EH (cell line): ENCODE measurements around the gene NSMCE1.
A peak's percentile ranks its signal among the peaks of the same experiment; 100 is the strongest.

Source experiments
- DNase-seq: peaks from one replicate; pipeline ENCODE4 v3.0.0-alpha.2; 2015; ENCODE audit warnings: low read depth

Gene NSMCE1

DNA sequence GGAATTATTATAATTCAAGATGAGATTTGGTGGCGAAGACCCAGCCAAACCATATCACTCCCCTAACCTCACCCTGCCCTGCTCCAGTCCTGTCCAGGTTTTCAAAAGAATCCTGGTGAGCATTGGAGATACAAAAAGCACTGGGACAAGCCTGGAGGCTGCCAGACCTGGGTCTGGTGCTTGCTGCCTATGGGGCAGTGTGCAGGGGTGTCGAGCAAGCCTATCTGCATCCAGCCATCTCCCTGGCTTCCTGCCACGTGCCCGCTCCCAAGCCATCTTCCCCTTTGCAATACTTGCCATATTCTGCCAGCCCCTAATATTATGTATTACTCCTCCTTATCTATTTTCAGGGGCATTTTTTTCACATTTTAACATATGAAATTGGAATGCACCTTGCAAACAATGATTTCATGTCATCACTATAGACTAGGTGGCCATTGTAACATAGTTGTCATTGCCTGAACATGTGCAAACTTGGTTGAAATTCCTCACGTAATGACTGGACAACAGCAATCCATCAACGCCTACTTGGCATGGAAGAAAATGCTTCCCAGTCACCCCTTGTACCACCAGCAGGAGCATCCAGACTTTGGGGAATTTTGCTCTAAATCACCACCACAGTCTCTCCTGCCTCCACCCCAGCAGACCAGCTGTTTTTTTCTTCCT, 73.4 kb downstream of the NSMCE1 start:
- DNase-seq = no peak

DNA sequence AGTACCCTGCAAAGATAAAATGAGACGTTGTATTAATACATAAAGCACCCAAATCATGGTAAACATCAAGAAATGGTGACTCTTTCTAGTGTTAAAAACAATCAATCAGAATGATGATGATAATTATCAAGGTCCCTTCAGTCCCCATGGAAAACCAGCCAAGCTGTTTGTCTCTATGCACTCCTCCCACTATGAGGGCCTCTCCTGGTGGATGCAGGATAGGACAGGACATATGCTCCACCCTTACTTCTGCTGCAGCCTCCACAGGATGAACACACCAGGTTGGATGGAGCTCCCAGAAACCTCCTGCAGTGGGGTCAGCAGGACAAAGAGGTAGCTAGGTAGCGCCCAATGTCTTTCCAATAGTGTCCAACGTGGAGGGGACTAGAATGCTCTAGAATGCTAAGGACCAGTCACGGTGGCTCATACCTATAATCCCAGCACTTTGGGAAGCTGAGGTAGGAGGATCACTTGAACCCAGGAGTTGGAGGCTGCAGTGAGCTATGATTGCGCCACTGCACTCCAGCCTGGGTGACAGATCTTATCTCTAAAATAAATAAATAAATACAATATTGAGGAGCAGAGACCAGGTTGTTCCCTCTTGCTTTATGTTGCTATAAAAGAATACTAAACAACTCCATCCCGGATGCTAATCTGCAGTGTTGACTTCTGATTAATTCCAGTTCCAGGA, 75.1 kb downstream of the NSMCE1 start:
- peak; percentile 11 for DNase-seq

DNA sequence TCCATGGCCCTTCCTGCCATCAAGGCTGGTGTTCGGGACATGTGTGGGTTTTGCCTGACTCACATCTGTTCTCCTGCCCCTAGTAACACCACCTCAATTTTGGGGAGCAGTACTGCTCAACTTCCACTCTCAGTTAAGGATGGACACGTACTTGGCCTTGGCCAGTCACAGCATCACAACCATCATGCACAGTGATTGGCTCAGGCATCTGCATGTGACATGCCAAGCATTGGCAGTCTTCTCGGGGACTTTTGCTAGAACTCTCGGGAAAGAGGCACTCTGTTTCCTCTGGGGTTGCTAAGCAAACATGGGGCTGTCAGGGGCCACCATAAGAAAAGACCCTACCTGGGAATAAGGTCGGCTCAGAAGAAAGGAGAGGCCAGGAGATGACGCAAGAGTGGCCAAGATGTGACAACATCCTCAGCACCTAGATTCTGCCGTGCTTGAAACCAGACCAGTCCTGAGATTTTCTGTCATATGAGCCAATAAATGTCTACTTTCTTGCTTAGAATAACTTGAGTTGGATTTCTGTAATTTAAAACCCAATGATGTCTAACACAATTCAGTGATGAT, 77.1 kb downstream of the NSMCE1 start:
- DNase-seq = no peak

DNA sequence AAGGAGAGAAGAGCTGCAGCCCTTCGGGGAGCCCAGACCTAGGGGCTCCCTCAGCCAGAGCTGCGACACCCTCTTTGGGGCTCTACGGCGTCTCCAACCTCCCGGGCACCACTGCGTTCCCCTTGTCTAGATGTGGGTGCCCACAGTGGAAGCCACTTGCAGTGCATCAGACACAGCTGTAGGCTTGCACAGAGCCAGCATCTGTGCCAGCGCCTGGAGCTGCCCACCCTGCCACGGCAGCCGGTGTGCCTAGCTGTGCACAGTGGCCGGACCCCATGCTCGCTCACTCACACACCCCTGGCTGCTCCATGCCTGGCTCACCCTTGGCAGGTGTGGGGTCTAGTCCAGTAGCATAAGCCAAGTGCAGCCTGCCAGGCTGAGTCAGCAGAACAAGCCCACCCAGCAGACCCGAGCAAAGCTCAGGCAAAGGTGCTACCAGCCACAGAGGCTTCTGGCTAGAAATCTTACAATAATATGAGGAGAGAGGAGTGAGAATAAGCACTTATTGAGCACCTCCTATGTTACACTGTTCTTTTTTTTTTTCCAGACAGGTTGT, 78.2 kb downstream of the NSMCE1 start:
- DNase-seq = no peak

DNA sequence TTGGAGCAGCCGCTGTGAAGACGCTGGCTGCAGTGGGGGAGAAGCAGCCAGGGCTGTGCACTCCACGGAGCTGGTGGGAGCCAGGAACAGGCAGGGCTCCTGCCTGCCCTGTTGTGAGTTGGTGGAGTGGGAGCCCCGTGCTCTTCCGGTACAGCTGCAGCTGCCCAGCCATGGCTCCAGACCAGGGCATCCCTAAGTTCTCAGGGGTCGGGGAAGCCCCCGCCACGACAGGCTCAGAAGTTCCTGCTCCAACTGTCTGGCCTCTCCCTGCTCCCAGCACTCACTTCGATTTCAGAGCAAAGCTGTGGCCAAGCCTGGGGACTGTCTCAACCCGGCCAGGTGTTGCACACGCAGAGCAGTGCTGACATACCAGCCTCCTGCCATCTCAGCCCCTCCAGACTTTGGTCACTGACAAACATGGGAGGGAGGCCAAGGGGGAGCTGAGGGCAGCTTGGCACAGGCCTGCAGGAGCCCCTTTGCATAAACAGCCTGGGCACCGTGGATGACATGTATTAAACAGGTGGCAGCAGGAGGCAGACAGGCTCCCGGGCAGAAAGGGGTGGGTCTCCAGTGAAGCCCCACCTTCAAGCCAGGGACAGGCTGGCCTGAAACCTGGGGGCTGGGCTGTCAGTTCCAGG, 79.1 kb downstream of the NSMCE1 start:
- DNase-seq = no peak

DNA sequence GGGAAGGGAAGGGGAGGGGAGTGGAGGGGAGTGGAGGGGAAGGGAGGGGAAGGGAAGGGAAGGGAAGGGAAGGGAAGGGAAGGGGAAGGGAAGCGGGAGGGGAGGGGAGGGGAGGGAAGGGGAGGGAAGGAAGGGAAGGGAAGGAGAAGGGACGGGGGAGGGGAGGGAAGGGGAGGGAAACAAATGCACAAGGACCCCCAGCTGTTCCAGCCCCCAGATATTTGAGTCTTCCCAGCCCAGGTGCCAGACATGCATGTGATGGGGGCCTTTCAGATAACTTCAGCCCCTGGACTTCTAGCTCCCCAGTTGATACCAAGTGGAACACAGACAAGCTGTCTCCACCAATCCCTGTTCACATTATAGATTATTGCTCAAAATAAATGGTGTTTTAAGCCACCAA, 79.9 kb downstream of the NSMCE1 start:
- DNase-seq = no peak

DNA sequence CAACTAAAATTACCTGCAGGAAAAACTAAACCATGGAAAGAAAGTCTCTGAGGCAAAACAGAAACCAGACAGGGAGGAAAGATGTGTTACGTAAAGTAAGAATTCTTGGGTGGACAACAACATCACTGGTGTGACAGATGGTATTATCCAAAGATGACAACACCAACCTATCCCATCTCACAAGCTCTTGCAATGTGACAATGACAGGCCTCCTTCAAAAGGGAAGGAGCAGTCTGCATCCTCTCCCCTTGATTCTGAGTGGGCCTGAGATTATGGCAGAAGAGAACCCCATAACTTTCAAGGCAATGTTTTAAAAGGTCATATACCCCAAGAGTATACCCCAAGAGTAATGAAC, 82.8 kb downstream of the NSMCE1 start:
- DNase-seq = no peak

DNA sequence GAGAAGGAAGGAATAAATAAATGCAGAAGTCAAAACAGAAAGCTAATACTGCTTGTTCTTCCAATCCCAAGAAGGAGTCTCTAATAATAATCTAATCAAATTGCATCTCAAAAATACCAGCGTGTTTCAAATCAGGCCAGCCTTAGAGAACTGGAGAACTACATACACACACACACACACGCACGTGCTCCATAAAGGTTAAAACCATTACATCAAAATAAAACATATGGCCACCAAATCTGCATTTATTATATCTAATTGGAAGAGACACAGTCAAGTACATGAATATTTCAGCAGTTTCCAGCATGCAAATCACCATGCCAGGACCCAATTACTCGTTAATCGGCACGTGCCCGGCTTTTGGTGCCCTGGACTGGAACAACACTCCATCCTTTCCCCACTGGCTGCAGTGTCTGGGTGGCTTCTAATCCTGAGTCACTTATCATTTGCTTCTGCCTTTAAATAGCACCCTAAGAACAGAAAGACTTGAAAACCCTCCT, 85.6 kb downstream of the NSMCE1 start:
- DNase-seq = no peak

DNA sequence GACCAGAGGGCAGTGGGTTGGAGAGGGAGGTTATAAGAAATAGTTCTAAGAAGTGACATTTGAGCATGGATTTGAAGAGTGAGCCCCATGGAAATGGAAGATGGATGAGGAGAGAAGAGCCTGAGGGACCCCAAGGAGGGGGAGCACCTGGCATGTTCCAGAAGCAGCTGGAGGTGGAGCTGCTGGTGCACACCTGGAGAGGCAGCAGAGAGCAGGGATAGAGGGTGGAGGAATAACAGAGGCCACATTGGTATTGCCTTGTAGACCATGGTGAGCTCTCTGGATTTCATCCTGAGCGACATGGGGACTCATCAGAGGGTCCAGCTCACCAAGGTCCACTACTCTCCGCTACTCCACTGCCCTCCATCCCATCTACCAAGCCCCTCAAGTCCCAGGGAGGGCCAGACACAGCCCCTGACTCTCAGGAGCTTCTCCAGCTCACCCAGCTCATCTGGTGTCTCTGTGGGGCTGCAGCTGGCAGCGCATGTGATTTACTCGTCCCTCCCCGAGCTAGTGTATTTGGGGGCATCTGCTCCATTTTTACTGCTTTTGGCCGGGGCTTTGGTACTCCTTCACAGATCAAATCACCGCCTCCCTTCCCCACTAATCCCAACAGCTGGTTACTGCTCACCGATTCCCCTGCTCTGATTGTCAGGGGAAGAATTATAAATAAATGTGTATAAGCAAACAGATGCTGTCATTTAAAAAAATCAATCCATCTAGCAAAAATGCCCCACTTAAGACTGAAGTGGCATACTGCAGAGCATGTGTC, 87.4 kb downstream of the NSMCE1 start:
- no peak for DNase-seq

DNA sequence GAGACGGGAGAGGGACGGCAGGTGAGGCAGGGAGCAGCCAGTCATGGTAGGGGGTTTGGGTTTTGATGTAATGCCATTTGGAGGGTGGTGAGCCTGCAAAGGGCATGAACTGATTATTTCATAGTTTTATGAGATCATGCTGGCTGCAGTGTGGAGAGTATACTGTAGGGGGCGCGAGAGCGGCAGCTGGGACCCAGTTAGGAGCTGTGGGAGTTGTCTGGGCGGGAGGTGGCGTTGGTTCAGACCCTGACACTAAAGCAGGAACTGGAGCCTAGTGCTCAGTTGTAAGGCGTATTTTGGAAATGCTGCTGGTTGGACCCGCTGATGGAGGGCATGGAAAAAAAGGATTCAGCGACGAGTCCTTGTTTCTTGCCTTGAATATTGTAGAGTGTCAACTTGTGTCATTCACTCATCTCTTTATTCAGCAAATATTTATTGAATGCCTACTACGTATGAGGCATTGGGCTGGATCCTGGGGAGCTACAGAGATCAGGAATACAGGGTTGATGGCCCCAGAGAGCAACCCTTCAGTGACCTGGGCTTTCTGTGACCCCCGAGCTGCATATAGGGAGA, 89.0 kb downstream of the NSMCE1 start:
- DNase-seq = peak; percentile 67

DNA sequence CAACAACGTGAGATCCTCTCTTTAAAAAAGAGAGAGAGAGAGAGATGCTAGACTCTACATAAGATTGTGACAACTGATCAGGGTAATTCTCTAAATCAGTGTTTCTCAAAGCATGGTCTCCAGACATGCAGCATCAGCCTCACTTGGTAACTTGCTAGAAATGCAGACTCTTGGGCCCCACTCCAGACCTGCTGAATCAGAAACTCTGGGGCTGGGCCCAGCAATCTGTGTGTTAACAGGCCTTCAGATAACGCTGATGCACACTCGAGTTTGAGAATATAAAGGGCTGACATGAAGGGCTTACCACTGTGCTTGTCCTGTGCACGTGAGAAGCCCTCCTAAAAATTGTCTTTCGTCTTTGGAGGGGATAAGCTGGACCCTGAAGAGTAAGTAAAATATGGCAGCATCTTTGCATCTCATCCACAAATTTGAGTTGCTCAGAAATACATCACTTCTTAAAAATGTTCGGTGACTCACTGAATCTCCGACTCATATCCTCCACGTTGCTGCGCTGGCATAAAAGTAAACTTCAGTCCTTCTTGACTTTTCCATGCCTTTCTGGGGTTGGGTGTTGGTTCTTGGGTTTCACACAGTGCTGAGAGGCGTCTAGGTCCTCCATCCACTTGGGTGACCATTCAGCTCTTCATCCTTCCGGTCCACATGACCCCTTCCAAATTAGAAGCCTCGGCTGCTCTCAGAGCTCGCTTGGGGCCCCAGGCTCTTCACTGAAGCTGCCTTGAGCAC, 91.4 kb downstream of the NSMCE1 start:
- peak; percentile 85 for DNase-seq

DNA sequence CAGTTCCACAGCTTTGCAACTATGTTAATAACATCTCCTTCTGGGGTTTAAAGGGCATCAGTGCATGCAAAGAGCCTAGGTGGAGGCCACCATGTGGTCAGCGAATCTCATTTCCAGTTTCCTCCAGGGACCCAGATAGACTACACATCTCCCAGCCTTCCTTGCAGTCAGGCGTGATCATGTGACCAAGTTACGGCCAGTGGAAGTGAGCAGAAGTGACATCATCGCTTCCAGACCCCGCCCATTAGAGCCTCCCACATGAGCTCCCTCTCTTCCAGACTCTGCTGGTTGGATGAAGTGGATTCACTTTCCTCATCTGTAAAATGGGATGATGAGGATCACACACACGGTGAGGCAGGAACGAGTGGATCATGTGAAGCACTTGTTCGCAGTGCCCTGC, 92.7 kb downstream of the NSMCE1 start:
- DNase-seq = no peak
